Right ventricle myocardium inferior (tissue), 1 donor: Measurements from ENCODE around the gene PPP1R9B. TPM values are rescaled to one million over a fixed set of nuclear protein-coding genes. Genes with fewer than 3 reads are reported as not detected.

Source experiments
- ATAC-seq: fragments of 200-7000 bp; cut with Tn5 transposase; one replicate; pipeline ENCODE4 v1.9.1; 2020; ENCODE audit warnings: mild to moderate bottlenecking, moderate library complexity
- DNase-seq: peaks from one replicate; pipeline ENCODE4 v3.0.0; 2021; ENCODE audit errors: missing footprints
- intact Hi-C: fragments of 100-400 bp; cut with DNase I; formaldehyde crosslinking; loops from one replicate; pipeline ENCODE4 v1.11.0; 2022
- total RNA-seq: library from RNA; stranded (reverse); fragmentation: NEBNext Ultra II Directional; extraction: Animal tissue kit (Norgen Biotek cat#: 25700); gene quantifications from one replicate; pipeline ENCODE4 v1.2.1, GENCODE V29; 2021
- donor health status: DM: no; HTN: yes; CAD: no; lungs with severe emphysema.

The PPP1R9B gene
- total RNA-seq, 1 donor from 2014 or later = 38.4 TPM

- no peak for ATAC-seq
- intact Hi-C loops = no loop called here
- DNase-seq = peak; percentile 57
Observed at GRCh38 chr17:50105811-50106210, 44.7 kb downstream of the PPP1R9B start.

- no peak for DNase-seq
- intact Hi-C loops = no loop called here
- ATAC-seq = no peak
Observed at GRCh38 chr17:50103941-50104340, 46.5 kb downstream of the PPP1R9B start.

- DNase-seq (peak; percentile 11), ATAC-seq (no peak)
- intact Hi-C loops = no loop called here
Observed at GRCh38 chr17:50103252-50103651, 47.2 kb downstream of the PPP1R9B start.

GRCh38 chr17:50102164-50102991 lies 48.1 kb downstream of the PPP1R9B start:
- peak; percentile 90 for ATAC-seq
- peak; percentile 85 for DNase-seq
- intact Hi-C loops = no loop called here

- intact Hi-C loops = no loop called here
- peak; percentile 62 for DNase-seq
- ATAC-seq = peak; percentile 78
Observed at GRCh38 chr17:50101346-50102163, 48.9 kb downstream of the PPP1R9B start.

GRCh38 chr17:50100921-50101345 lies 49.5 kb downstream of the PPP1R9B start:
- intact Hi-C loops = no loop called here
- peak; percentile 17 for ATAC-seq
- DNase-seq = peak; percentile 33

- ATAC-seq (no peak), DNase-seq (peak; percentile 31)
- intact Hi-C loops = no loop called here
Observed at GRCh38 chr17:50100480-50100883, 50.0 kb downstream of the PPP1R9B start.

GRCh38 chr17:50099003-50099402 lies 51.5 kb downstream of the PPP1R9B start:
- intact Hi-C loops = loop anchor here (5.0 kb wide), 1 partner anchor 68 kb away; the partner anchor contains the start of gene SGCA

GRCh38 chr17:50098583-50098982 lies 51.9 kb downstream of the PPP1R9B start:
- DNase-seq = no peak
- intact Hi-C loops = loop anchor here (5.0 kb wide), 1 partner anchor 69 kb away; the partner anchor contains the start of gene SGCA
- no peak for ATAC-seq

More at GRCh38 chr17:50099003-50099402, 51.5 kb downstream of the PPP1R9B start:
- DNase-seq (peak; percentile 22), ATAC-seq (no peak)

GRCh38 chr17:50097926-50098325 lies 52.6 kb downstream of the PPP1R9B start:
- ATAC-seq (no peak), DNase-seq (no peak)
- intact Hi-C loops = loop anchor here (5.0 kb wide), 1 partner anchor 69 kb away; the partner anchor contains the start of gene SGCA

GRCh38 chr17:50097455-50097854 lies 53.0 kb downstream of the PPP1R9B start:
- no peak for ATAC-seq
- intact Hi-C loops = loop anchor here (5.0 kb wide), 1 partner anchor 70 kb away; the partner anchor contains the start of gene SGCA
- DNase-seq = peak; percentile 48

- peak; percentile 60 for DNase-seq
- intact Hi-C loops = loop anchor here (5.0 kb wide), 1 partner anchor 71 kb away; the partner anchor contains the start of gene SGCA
- ATAC-seq = no peak
Observed at GRCh38 chr17:50096758-50097157, 53.7 kb downstream of the PPP1R9B start.

- intact Hi-C loops = loop anchor here (5.0 kb wide), 1 partner anchor 71 kb away; the partner anchor contains the start of gene SGCA
- peak; percentile 67 for DNase-seq
Observed at GRCh38 chr17:50096092-50096491, 54.4 kb downstream of the PPP1R9B start.

GRCh38 chr17:50095626-50096037 lies 54.8 kb downstream of the PPP1R9B start:
- DNase-seq (peak; percentile 11), ATAC-seq (no peak)
- intact Hi-C loops = loop anchor here (1.0 to 5.0 kb wide), 4 partner anchors 35 to 201 kb away; partner anchors contain the start of gene SGCA

More at GRCh38 chr17:50096092-50096491, 54.4 kb downstream of the PPP1R9B start:
- ATAC-seq = peak; percentile 1

GRCh38 chr17:50094753-50095619 lies 55.5 kb downstream of the PPP1R9B start, which contains the start of gene PDK2:
TSS of gene PDK2 (plus strand) at chr17:50095351. CDS start at chr17:50095436, 85 bp downstream.
- ATAC-seq (peak; percentile 95), DNase-seq (peak; percentile 99)
- intact Hi-C loops = loop anchor here (1.0 to 5.0 kb wide), 5 partner anchors 34 to 213 kb away; partner anchors contain the start of gene SGCA

- intact Hi-C loops = loop anchor here (2.0 to 5.0 kb wide), 3 partner anchors 33 to 212 kb away; no protein-coding TSS in a partner anchor
- ATAC-seq = peak; percentile 77
- peak; percentile 94 for DNase-seq
Observed at GRCh38 chr17:50094243-50094752, 56.2 kb downstream of the PPP1R9B start.

GRCh38 chr17:50093807-50094206 lies 56.7 kb downstream of the PPP1R9B start:
- intact Hi-C loops = loop anchor here (2.0 to 5.0 kb wide), 3 partner anchors 33 to 212 kb away; no protein-coding TSS in a partner anchor
- ATAC-seq = no peak
- no peak for DNase-seq
